Measurements from ENCODE around the gene C17orf50.

The C17orf50 gene

DNA sequence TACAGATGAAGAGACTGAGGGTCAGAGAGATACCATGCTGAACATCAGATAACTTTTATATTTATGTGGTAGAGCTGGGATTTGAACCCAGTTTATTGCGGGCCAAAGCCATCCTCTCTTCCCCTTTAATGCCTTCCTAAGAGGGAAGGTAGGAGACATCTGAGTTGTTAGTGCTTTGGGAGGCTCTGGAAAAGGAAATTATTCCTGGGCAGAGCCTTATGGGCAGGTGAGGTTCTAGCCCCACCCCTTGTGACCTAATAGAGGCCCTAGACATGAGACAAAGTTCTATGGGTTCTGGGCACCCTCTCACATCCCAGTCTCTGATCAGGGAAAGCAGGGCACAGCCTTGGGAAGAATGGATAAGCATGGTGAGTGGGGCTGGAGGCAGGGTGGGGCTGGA lies at the start of gene C17orf50:
TSS of gene C17orf50 (plus strand) at position 301 of the 400 bp plus-strand sequence. CDS start at position 356, 55 bp downstream.
- no peak for DNase-seq

- no peak for DNase-seq
Measured at GRCh38 chr17:35710950-35711349, 49.7 kb upstream of the C17orf50 start.

GRCh38 chr17:35713069-35713728 lies 47.5 kb upstream of the C17orf50 start:
- no peak for DNase-seq

- DNase-seq: no peak
Measured at GRCh38 chr17:35714988-35715387, 45.7 kb upstream of the C17orf50 start.

DNA sequence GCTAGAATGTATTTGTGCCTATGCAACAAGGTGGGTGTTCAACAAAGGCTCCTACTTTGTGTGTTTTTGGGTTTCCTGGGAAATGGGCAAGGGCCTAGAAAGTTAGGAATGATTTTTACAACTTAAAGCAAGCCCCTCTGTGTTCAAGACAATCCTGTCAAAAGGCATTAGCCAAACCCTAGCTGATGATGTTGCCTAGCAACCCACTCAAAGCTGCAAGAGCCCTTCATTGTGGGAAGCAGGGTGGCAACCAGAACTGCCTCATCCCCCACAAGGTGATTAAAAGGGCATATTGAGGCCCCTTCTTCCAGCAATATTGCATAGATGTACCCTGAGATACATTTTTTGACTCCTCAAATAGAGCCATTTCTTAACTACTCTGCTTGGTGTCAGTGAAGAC lies 45.3 kb upstream of the C17orf50 start:
- DNase-seq: no peak

- DNase-seq: no peak
Measured at GRCh38 chr17:35716173-35716572, 44.5 kb upstream of the C17orf50 start.

DNA sequence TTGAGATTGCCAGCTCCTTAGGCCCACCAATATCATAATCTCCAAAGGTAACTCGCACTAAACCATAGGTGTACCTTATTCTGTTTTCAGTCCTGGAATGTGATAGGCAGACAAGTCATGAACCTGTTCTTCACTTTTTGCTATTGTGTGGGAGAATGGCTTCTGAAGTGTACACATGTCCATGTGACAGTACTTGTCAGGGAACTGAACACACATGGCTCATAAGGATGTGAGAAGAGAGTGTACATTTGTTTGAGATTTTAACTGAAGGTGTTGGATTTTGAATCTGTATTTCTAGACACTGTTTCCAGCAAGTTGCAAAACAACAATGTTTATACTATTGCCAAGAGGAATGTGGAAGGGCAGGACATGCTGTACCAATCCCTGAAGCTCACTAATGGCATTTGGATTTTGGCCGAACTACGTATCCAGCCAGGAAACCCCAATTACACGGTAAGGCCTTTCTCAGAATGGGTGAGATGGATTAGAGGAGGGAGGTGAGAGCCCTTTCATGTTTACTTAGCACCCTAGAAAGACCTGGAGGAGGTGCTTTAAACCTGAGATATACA lies 43.7 kb upstream of the C17orf50 start:
- no peak for DNase-seq

DNA sequence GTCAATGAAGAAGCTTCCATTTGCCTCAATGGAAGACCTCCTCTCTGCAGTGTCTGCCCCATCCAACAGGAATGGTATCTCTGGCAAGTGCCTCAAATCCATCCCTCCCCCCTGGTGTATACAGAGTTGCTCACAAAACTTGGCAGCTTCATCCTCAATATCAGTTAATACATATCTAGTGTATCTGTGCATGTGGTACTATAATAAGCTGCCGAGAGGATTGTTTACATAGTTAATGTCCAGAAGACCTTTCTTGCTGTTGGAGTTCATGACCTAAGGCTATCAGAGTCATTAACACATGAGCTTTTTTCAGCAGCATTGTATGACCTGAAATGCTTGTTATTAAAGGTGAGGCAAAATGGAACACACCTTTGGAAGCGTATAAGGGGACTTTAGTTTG lies 43.2 kb upstream of the C17orf50 start:
- no peak for DNase-seq

DNA sequence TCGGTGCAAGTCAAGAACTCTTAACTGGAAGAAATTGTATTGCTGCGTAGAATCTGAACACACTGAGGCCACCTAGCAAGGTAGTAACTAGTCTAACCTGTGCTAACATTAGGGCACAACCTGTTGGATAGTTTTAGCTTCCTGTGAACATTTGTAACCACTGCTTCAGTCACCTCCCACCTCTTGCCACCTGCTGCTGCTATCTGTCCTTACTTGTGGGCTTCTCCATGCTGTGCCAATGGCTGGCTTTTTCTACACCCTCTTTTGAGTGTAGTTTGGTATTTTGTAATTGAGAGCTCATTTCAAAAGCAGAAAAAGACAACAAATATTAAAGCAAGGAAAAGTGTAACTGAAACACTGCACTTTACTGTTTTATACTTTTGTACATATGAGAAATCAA lies 37.0 kb upstream of the C17orf50 start:
- no peak for DNase-seq

GRCh38 chr17:35725058-35725457 lies 35.6 kb upstream of the C17orf50 start:
- no peak for DNase-seq

- DNase-seq: no peak
Measured at GRCh38 chr17:35725802-35726126, 34.9 kb upstream of the C17orf50 start.

- no peak for DNase-seq
Measured at GRCh38 chr17:35726127-35726952, 34.3 kb upstream of the C17orf50 start.

DNA sequence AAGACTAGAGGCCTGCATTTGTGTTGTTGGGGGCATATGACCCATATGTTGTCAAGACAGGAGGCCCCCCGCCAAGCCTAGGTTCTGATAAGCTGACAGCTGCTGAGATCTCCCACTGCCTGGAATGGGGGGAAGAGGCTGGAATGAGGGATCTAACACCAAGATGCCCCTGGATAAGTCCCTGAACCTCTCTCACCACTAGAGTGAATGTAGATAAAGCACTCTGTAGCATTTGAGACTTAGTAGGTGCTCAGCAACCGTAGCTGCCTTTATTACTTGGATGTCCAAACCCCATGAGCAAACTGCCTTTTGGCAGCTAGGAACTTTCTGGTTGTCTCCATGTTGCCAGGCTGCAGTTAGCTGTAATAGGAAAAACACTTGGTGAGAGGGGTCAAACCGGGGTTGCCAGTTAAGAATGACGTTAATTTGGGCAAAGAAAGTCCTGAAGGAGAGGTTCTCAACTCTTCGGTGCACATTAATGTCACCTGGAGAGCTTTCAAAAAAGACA lies 33.7 kb upstream of the C17orf50 start:
- DNase-seq: no peak

- DNase-seq: no peak
Measured at GRCh38 chr17:35727635-35728034, 33.1 kb upstream of the C17orf50 start.

DNA sequence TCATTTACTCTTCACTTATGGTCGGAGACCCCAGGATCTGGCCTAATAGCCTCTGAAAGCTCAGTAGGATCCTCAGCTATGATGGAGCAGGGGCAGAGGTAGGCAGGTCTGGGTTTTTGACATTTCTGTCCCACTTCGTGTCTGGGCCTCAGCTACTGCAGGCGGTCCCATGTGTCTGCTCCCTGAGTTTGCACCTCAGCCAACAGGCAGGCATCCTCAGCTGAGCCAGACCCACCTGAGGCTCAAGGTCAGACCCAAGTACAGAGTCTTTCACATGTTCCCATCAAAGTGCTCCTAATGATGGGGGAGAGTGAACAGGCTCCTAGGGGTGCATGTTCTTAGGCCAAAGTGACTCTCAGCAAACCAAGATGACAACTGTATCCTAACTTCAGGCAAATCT lies 32.1 kb upstream of the C17orf50 start:
- no peak for DNase-seq

DNA sequence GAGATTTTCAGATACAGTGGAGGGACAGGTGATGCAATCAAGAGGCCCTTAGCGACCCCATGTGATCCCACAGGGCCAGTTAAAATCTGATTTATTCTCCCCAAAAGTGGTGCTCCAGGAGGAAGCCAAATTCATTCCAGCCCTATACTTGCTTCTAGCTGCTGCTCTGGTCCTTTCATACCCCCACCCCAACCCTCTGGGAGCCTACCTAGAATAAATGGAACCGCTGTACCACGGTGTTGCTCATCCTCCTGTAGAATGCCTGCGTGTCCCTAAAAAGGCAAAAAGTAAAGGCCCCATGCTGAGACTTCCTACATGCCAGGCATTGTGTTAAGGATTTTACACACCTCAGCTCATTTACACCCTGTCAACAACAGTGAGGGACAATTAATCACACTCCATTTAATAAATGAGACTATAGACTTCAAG lies 31.3 kb upstream of the C17orf50 start:
- no peak for DNase-seq

DNA sequence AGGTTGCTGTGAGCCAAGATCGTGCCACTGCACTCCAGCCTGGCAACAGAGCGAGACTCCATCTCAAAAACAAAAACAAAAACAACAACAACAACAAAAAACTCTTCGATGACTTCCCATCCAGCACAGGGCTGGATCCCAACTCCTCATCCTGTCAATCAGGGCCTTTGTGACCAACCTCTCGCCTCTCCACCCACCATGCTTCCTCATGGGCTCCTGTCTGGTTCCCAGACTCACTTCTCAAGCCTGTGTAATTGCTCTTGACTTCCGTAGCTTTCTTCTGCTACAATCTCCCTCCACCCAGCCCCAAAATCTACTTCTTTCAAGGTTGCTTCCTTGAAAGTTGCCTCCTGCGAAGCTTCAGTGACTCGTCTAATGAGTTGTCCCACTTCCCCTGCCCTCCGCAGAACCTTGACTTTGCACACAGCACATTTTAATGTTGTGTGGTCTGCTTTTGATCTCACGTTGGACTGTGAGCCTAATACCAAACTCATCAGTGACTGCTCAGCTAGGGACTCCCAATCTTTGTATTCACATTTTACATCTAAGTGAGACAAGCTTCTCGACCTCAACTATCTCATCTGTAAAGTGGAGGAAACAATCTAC lies 30.2 kb upstream of the C17orf50 start:
- no peak for DNase-seq

- peak; percentile 37 for DNase-seq
Measured at GRCh38 chr17:35731239-35731916, 29.3 kb upstream of the C17orf50 start, which contains the start of gene RASL10B. RASL10B (plus strand) TSS chr17:35731639; CDS start chr17:35735185, 3,546 bp downstream.

DNA sequence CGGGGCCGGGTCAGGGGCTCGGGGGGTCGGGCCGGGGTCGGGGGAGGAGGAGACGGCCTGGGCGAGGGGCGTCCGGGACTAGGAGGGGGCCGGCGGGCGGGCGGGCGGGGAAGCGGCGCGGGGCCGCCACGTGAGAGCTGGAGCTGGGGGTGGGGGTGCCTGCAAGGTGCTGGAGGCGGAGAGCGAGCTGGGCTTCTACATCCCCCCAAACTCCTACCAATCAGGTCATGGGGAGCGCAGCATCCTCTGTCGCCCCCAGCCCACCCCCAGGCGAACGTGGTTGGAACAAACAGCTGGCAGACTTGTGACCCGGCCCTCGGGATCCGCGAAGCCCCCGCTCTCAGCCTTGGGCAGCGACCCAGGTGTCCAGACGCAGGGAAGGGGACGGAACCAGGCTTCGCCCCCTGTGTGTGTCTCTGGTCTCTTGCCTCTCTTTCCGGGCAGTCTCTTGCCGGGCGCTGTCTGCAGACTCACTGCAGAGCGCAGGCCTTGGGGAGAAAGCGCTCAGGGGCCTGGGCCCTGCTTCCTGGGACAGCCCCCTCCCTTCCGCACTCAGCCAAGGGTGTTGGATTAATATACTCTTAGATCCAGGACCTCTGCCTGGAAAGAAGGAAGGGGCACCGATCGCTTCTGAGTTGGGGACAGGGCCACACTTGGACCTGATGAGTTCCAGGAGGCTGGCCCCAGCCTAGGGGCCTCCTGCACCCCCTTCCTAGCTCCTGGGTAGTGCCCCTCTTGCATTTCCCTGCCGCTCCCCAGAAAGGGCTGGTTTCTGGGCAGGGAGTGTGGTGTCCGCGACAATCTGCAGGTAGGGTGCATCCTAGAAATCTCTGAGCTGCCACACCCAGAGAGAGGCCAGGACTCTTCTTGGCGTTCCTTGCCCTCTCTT lies 28.5 kb upstream of the C17orf50 start:
- DNase-seq: no peak

DNA sequence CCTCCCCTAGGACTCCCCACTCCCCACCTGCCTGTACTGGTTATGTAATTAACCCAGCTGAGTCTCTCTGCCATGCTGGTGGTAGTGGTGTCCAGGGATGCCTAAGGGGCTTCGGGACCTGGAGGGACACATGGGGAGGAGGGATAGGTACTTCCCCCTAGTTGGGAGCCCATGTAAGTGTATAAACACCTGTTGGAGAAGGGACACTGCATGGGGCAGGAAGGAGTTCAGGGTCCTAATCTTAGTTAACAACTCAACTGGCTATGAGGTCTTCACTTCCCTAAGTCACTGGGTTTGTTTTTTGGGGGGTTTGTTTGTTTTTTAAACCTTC lies 27.9 kb upstream of the C17orf50 start:
- DNase-seq: no peak

GRCh38 chr17:35733366-35733765 lies 27.3 kb upstream of the C17orf50 start:
- DNase-seq: no peak

- no peak for DNase-seq
Measured at GRCh38 chr17:35734396-35734795, 26.3 kb upstream of the C17orf50 start.

Data from CD4-positive, alpha-beta T cell treated with Interleukin-10 for 1 hour (primary cell).